Esophagus muscularis mucosa (tissue), 4 donors: ENCODE data around the gene CEP164. TPM values are rescaled to one million over a fixed set of nuclear protein-coding genes. Genes with fewer than 3 reads are reported as not detected.

Experiments
- DNase-seq: peaks from one replicate; pipeline ENCODE4 v3.0.0-alpha.2; 2017; ENCODE audit errors: extremely low spot score
- H3K27ac ChIP-seq, 4 donors: fragments of 200-600 bp; sonication (generic); replicated peaks in 1 of 4; 1 replicate in 3 of 4; 2 replicates in 1 of 4; pipeline ENCODE4 v1.5.1; 2016 to 2019; ENCODE audit warnings: mild to moderate bottlenecking in 1 of 4
- H3K27me3 ChIP-seq, 4 donors: fragments of 200-600 bp; sonication (generic); one replicate each; pipeline versions ENCODE4 v1.5.1 to v1.6.0; 2016 to 2019
- H3K36me3 ChIP-seq, 4 donors: fragments of 200-600 bp; sonication (generic); one replicate each; pipeline ENCODE4 v1.5.1; 2016 to 2019
- H3K4me1 ChIP-seq, 4 donors: fragments of 200-600 bp; sonication (generic); one replicate each; pipeline ENCODE4 v1.5.1; 2016 to 2019
- H3K4me3 ChIP-seq, 4 donors: fragments of 200-600 bp; sonication (generic); 1 replicate in 2 of 4; 2 replicates in 2 of 4; pipeline ENCODE4 v1.5.1; 2016 to 2019; ENCODE audit warnings: mild to moderate bottlenecking in 4 of 4, moderate library complexity in 1 of 4
- H3K9me3 ChIP-seq, 4 donors: fragments of 200-600 bp; sonication (generic); 1 replicate in 3 of 4; 2 replicates in 1 of 4; pipeline ENCODE4 v1.5.1; 2016 to 2019
- EP300 ChIP-seq: sonication (generic); formaldehyde crosslinking; IDR thresholded peaks from one replicate; pipeline ENCODE4 v1.6.1; 2017; ENCODE audit warnings: antibody characterized with exemption
- POLR2A ChIP-seq: fragments of 450-650 bp; IDR thresholded peaks from one replicate; pipeline ENCODE4 v1.6.1; 2017; ENCODE audit warnings: antibody characterized with exemption, moderate library complexity, mild to moderate bottlenecking, low read depth
- POLR2AphosphoS5 ChIP-seq, 2 donors: sonication (generic); formaldehyde crosslinking; IDR thresholded peaks; one replicate each; pipeline ENCODE4 v1.6.1; 2017; ENCODE audit warnings: antibody characterized with exemption in 2 of 2
- WGBS: methylation state at CpG from one replicate; pipeline ENCODE4 v1.1.5; 2018; 5-methylcytosine and 5-hydroxymethylcytosine counted together
- intact Hi-C: fragments of 100-400 bp; cut with DNase I; formaldehyde crosslinking; loops from one replicate; pipeline ENCODE4 v1.15.1; 2023
- total RNA-seq, 4 donors: library from RNA; depleted of rRNA; stranded (reverse); fragments of >200 nt; gene quantifications; one replicate each; pipeline versions ENCODE4 v1.1.0 to v1.2.1, GENCODE V29; 2016
- TF ChIP-seq, protein P1 (sequence below), 3 experiments: fragments of 200-600 bp in 2 of 3; fragments of 450-650 bp in 1 of 3; sonication (generic) in 2 of 3; IDR thresholded peaks; one replicate each; pipeline ENCODE4 v1.5.1; 2017 to 2019; ENCODE audit warnings: antibody characterized with exemption in 3 of 3, mild to moderate bottlenecking in 2 of 3, moderate library complexity in 1 of 3

Gene CEP164
- total RNA-seq, 4 donors from 2014 or later, result 16.4 to 21.2 (median 18.7) TPM

DNA sequence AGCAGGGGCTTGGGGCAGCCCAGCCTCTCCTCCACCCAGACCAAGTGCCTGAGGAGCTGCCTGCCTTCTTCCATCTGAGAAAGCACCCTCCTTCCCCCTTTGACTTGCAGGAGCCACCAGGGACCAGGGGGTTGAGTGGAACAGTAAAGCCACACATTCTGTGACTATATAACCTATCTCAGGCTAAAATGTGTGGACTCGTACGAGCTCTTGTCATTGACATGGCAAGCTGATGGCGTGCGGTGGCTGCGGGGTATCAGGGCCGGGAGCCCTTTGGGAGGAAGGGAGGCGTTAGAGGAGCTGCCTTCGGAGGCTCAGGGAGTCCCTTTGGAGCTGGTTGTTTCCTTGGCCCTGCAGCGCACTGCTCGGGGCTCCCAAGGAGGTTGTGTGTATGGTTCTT lies 84.5 kb downstream of the CEP164 start:
- no peaks in the 10 kb centered on the region for H3K9me3 ChIP-seq
- no peaks in the 10 kb centered on the region for H3K27me3 ChIP-seq
- WGBS, result 91% methylated on average over 10 of the region's 10 CpGs
- H3K36me3 ChIP-seq, result peaks cover 23 to 62% (median 40%) of the 10 kb centered on the region in 4 donors
- no peak for DNase-seq
- H3K4me3 ChIP-seq, result no peak overlapping the region
- intact Hi-C loops, result no loop called here
- TF ChIP-seq, protein P1, sequence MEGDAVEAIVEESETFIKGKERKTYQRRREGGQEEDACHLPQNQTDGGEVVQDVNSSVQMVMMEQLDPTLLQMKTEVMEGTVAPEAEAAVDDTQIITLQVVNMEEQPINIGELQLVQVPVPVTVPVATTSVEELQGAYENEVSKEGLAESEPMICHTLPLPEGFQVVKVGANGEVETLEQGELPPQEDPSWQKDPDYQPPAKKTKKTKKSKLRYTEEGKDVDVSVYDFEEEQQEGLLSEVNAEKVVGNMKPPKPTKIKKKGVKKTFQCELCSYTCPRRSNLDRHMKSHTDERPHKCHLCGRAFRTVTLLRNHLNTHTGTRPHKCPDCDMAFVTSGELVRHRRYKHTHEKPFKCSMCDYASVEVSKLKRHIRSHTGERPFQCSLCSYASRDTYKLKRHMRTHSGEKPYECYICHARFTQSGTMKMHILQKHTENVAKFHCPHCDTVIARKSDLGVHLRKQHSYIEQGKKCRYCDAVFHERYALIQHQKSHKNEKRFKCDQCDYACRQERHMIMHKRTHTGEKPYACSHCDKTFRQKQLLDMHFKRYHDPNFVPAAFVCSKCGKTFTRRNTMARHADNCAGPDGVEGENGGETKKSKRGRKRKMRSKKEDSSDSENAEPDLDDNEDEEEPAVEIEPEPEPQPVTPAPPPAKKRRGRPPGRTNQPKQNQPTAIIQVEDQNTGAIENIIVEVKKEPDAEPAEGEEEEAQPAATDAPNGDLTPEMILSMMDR (IDR thresholded peaks at IDR 0.05), result no peak
- TF ChIP-seq EP300 (no peak), POLR2A (no peak), POLR2AphosphoS5 (IDR thresholded peaks at IDR 0.05) (no peak)
- no peak overlapping the region for H3K27ac ChIP-seq
- no peaks in the 10 kb centered on the region for H3K4me1 ChIP-seq

GRCh38 chr11:117412653-117413275 lies 85.1 kb downstream of the CEP164 start:
- no peak for DNase-seq
- TF ChIP-seq POLR2AphosphoS5 (IDR thresholded peaks at IDR 0.05) (no peak), EP300 (no peak)
- H3K27me3 ChIP-seq, result no peaks in the 10 kb centered on the region
- no peaks in the 10 kb centered on the region for H3K4me1 ChIP-seq
- H3K27ac ChIP-seq, result no peak overlapping the region
- H3K9me3 ChIP-seq, result no peaks in the 10 kb centered on the region
- H3K4me3 ChIP-seq, result no peak overlapping the region
- intact Hi-C loops, result no loop called here
- WGBS, result 85% methylated on average over 8 of the region's 8 CpGs
- H3K36me3 ChIP-seq, result peaks cover 23 to 58% (median 39%) of the 10 kb centered on the region in 4 donors

- no peak for TF ChIP-seq POLR2A
- TF ChIP-seq, protein P1 (IDR thresholded peaks at IDR 0.05), result no peak
- no peak for TF ChIP-seq EP300
- no peak for TF ChIP-seq POLR2AphosphoS5 (IDR thresholded peaks at IDR 0.05)
- Histone ChIP-seq H3K27me3 (no peaks in the 10 kb centered on the region), H3K27ac (no peak overlapping the region), H3K9me3 (no peaks in the 10 kb centered on the region), H3K4me3 (no peak overlapping the region), H3K4me1 (no peaks in the 10 kb centered on the region), H3K36me3 (peaks cover 14 to 49% (median 32%) of the 10 kb centered on the region in 4 donors)
- WGBS, result 98% methylated on average over 7 of the region's 7 CpGs
- DNase-seq, result no peak
- intact Hi-C loops, result no loop called here
These were observed 86.0 kb downstream of the CEP164 start for GRCh38 chr11:117413616-117414015.

GRCh38 chr11:117414724-117415123 lies 87.1 kb downstream of the CEP164 start:
- WGBS, result 99% methylated on average over 6 of the region's 6 CpGs
- no peaks in the 10 kb centered on the region for H3K9me3 ChIP-seq

GRCh38 chr11:117415358-117415896 lies 87.8 kb downstream of the CEP164 start:
- H3K27me3 ChIP-seq, result peaks cover 0 to 7% (median 0%) of the 10 kb centered on the region in 4 donors
- no peak for DNase-seq
- H3K27ac ChIP-seq, result no peak overlapping the region
- H3K4me1 ChIP-seq, result no peaks in the 10 kb centered on the region
- WGBS, result 92% methylated on average over 8 of the region's 8 CpGs
- no peaks in the 10 kb centered on the region for H3K9me3 ChIP-seq
- H3K36me3 ChIP-seq, result peaks cover 0 to 31% (median 16%) of the 10 kb centered on the region in 4 donors
- intact Hi-C loops, result no loop called here
- H3K4me3 ChIP-seq, result no peak overlapping the region
- TF ChIP-seq POLR2AphosphoS5 (IDR thresholded peaks at IDR 0.05), result no peak
- no peak for TF ChIP-seq EP300
- TF ChIP-seq, protein P1 (IDR thresholded peaks at IDR 0.05), result no peak
- no peak for TF ChIP-seq POLR2A

More at GRCh38 chr11:117414724-117415123, 87.1 kb downstream of the CEP164 start:
- no peak overlapping the region for H3K4me3 ChIP-seq
- H3K27me3 ChIP-seq, result peaks cover 0 to under 1% (median 0%) of the 10 kb centered on the region in 4 donors
- H3K27ac ChIP-seq, result no peak overlapping the region
- intact Hi-C loops, result no loop called here
- no peak for DNase-seq
- TF ChIP-seq EP300 (no peak), POLR2A (no peak), POLR2AphosphoS5 (IDR thresholded peaks at IDR 0.05) (no peak)
- TF ChIP-seq, protein P1 (IDR thresholded peaks at IDR 0.05), result no peak
- H3K36me3 ChIP-seq, result peaks cover 3 to 38% (median 21%) of the 10 kb centered on the region in 4 donors
- H3K4me1 ChIP-seq, result no peaks in the 10 kb centered on the region
